IPS DF 19.7 (cell line): ENCODE measurements around the gene UFSP1.
"Not testable (repeated sequence)": the region's sequence is repeated elsewhere in the genome, so short reads cannot be mapped to it uniquely, and the experiment has no call there.

Experiments
- DNase-seq: peaks from one replicate; pipeline ENCODE4 v3.0.0-alpha.2; 2013; ENCODE audit warnings: low read depth, low spot score

Gene UFSP1

DNA sequence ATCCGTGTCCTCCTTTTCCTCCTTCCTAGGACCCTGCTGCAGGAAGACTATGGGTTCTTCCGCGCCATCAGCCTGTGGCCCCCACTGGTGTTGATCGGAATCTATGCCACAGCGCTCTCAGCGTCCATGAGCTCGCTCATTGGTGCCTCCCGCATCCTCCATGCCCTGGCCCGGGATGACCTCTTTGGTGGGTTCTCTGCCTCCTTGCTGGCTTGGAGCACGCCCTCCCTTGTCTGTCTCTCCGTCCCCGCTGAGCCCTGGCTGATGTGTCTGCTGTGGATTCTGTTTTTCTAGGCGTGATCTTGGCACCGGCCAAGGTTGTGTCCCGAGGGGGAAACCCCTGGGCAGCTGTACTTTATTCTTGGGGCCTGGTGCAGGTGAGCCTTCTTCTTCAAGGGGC lies 29.7 kb downstream of the UFSP1 start:
- no peak for DNase-seq

- no peak for DNase-seq
These were observed 32.6 kb downstream of the UFSP1 start for GRCh38 chr7:100856871-100857282.

GRCh38 chr7:100855515-100855914 lies 34.0 kb downstream of the UFSP1 start:
- DNase-seq = no peak

GRCh38 chr7:100854899-100855298 lies 34.6 kb downstream of the UFSP1 start:
- not testable (repeated sequence) for DNase-seq

- DNase-seq = no peak
These were observed 35.2 kb downstream of the UFSP1 start for GRCh38 chr7:100854146-100854895.

GRCh38 chr7:100852048-100852872 lies 37.3 kb downstream of the UFSP1 start, which contains the start of gene SLC12A9:
SLC12A9 (plus strand) TSS chr7:100852713; CDS start chr7:100854198, 1,485 bp downstream.
- DNase-seq = no peak

GRCh38 chr7:100847360-100847759 lies 42.2 kb downstream of the UFSP1 start:
- no peak for DNase-seq

DNA sequence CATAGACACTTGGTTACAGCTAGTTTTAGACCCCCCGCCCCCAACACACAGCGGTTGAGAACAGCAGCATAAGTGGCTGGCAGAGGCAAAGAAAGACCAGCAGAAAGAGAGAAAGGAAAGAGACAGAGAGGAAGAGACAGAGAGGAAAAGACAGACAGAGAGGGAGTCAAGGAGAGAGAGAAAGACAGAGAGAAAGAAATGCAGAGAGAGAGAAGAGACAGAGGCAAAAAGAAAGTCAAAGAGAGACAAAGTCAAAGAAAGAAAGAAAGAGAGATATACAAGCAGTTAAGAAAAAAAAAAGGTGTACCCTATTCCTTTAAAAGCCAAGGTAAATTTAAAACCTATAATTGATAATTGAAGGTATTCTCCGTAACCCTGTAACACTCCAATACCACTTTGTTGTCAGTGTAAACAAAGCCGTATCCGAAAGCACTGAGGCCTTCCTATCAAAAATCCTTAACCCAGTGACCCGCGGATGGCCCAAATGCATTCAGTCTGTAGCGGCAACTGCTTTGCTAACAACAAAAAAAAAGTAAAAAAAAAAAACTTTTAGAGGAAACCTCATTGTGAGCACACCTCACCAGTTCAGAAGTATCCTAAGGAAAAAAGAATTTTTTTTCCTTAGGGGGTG lies 48.9 kb downstream of the UFSP1 start:
- no peak for DNase-seq

DNA sequence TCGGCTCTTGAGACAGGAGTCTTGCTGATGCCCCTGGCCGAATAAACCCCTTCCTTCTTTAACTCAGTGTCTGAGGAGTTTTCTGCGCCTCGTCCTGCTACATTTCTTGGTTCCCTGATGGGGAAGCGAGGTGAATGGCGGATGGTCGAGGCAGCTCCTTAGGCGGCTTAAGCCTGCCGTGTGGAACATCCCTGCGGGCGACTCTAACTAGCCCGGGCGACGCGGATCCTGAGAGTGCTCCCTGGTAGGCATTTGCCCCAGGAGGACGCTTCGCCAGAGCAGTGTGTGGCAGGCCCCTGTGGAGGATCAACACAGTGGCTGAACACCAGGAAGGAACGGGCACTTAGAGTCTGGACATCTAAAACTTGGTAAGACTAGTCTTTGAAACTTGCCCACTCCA lies 50.2 kb downstream of the UFSP1 start:
- no peak for DNase-seq
